ENCODE results near the gene DENND1A. TPM values are rescaled to one million over a fixed set of nuclear protein-coding genes. Genes with fewer than 3 reads are reported as not detected.

Gene DENND1A
- total RNA-seq, 1 experiment from 2014 or later: 13.0 TPM

DNA sequence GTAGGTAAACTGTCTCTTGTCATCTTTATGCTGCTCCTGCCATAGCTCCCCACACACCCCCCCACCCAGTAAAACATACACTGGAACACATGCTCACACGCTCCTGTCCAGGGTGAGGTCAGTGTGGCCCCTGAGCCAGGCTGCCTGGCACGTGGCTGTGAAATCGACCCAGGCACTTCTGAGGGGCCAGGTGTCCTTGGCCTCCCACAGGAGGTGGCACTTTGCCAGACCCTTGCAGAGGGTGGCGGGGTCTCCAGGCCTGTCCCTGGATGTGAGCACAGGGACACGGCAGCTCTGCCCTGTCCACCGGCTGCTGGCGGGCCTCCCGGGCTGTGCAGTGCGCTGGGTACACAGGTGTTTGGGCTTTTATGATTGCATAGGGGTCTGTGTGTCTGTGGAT, 583.9 kb downstream of the DENND1A start:
- BruUV-seq (replicated peaks): no TSS peak
- CTCF ChIA-PET: no interaction called here
- DNase-seq: no peak
- H3K9me3 Mint-ChIP-seq (ENCODE audit: low read depth, unreplicated experiment): no peaks in the 10 kb centered on the region
- no peaks in the 10 kb centered on the region for H3K36me3 Mint-ChIP-seq (ENCODE audit: insufficient read depth, unreplicated experiment)
- H3K4me3 Mint-ChIP-seq (ENCODE audit: low read depth, unreplicated experiment): no peak overlapping the region
- H3K4me1 Mint-ChIP-seq (ENCODE audit: low read depth, unreplicated experiment): no peaks in the 10 kb centered on the region
- H3K27me3 Mint-ChIP-seq (ENCODE audit: unreplicated experiment): peaks cover 11% of the 10 kb centered on the region
- intact Hi-C loops (cut with micrococcal nuclease; ENCODE audit: unreplicated experiment): no loop called here
- TF ChIP-seq, protein P1, sequence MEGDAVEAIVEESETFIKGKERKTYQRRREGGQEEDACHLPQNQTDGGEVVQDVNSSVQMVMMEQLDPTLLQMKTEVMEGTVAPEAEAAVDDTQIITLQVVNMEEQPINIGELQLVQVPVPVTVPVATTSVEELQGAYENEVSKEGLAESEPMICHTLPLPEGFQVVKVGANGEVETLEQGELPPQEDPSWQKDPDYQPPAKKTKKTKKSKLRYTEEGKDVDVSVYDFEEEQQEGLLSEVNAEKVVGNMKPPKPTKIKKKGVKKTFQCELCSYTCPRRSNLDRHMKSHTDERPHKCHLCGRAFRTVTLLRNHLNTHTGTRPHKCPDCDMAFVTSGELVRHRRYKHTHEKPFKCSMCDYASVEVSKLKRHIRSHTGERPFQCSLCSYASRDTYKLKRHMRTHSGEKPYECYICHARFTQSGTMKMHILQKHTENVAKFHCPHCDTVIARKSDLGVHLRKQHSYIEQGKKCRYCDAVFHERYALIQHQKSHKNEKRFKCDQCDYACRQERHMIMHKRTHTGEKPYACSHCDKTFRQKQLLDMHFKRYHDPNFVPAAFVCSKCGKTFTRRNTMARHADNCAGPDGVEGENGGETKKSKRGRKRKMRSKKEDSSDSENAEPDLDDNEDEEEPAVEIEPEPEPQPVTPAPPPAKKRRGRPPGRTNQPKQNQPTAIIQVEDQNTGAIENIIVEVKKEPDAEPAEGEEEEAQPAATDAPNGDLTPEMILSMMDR (IDR thresholded peaks at IDR 0.05; ENCODE audit: unreplicated experiment): no peak
- H3K27ac Mint-ChIP-seq (ENCODE audit: unreplicated experiment): no peak overlapping the region

DNA sequence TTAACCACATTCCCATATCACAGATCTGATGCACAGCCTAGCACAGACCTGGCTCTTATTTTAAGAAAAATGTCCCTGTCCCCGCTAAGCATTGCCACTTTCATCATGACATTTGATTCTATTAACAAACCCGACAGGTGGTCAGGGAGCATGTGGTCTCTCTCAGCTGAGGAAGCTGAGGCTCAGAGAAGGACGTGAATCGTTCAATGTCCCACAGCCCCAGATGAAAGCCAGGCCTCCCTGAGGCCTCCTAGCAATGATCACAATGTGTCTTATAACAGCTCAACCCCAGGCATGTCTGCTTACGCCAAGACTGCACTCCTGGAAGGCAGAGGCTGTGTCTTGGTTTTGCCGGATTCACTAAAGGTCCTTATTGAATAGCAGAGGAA, 584.4 kb downstream of the DENND1A start:
- CTCF ChIA-PET: no interaction called here
- no peak for DNase-seq
- Mint-ChIP-seq H3K27ac (ENCODE audit: unreplicated experiment) (no peak overlapping the region), H3K27me3 (ENCODE audit: unreplicated experiment) (peaks cover 6% of the 10 kb centered on the region), H3K9me3 (ENCODE audit: low read depth, unreplicated experiment) (no peaks in the 10 kb centered on the region), H3K4me1 (ENCODE audit: low read depth, unreplicated experiment) (peaks cover 1% of the 10 kb centered on the region), H3K36me3 (ENCODE audit: insufficient read depth, unreplicated experiment) (no peaks in the 10 kb centered on the region), H3K4me3 (ENCODE audit: low read depth, unreplicated experiment) (no peak overlapping the region)
- BruUV-seq (replicated peaks): no TSS peak
- intact Hi-C loops (cut with micrococcal nuclease; ENCODE audit: unreplicated experiment): no loop called here
- TF ChIP-seq, protein P1 (IDR thresholded peaks at IDR 0.05; ENCODE audit: unreplicated experiment): no peak

DNA sequence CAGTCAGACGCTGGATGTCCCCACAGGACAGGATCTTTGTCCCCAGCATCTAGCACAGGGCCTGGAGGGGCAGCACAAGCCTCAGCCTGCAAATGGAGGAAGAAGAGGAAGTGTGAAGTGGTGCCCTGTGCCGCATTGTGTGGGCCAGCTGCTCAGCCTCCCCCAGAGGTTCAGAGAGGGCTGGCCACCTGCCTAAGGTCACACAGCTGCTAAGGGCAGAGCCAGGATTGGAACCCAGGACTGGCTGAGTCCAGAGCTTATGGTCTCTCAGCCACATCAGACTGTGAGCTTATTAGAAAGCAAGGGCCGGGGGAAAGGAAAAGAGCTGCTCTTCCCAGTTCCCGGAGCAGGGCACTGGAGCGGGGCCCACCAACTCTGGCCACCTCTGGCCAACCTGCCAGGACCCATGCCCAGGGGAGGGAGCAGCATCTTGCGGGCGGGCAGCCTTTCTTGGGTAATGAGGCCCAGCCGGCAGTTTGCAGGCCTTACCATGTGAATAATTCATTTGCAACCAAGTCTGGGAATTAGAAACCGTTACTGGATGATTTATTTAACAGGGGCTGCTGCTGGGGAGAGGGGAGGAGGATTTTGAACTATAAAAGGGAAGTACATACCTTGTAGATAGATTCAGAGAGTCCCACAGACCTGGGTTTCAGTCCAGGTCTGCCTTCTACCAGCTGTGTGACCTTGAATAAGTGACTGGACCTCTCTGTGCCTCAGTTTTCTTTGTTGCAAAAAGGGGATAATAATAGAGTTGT, 585.6 kb downstream of the DENND1A start:
- Mint-ChIP-seq H3K27ac (ENCODE audit: unreplicated experiment) (no peak overlapping the region), H3K27me3 (ENCODE audit: unreplicated experiment) (no peaks in the 10 kb centered on the region), H3K4me3 (ENCODE audit: low read depth, unreplicated experiment) (no peak overlapping the region), H3K36me3 (ENCODE audit: insufficient read depth, unreplicated experiment) (no peaks in the 10 kb centered on the region), H3K4me1 (ENCODE audit: low read depth, unreplicated experiment) (peaks cover 12% of the 10 kb centered on the region), H3K9me3 (ENCODE audit: low read depth, unreplicated experiment) (no peaks in the 10 kb centered on the region)
- no TSS peak for BruUV-seq (replicated peaks)
- CTCF ChIA-PET: interaction anchor here (0.6 to 1.6 kb wide), 3 partner anchors 17 to 180 kb away, joined by 3 read pairs; no protein-coding TSS in a partner anchor
- DNase-seq: no peak
- intact Hi-C loops (cut with micrococcal nuclease; ENCODE audit: unreplicated experiment): no loop called here
- TF ChIP-seq, protein P1 (IDR thresholded peaks at IDR 0.05; ENCODE audit: unreplicated experiment): no peak

DNA sequence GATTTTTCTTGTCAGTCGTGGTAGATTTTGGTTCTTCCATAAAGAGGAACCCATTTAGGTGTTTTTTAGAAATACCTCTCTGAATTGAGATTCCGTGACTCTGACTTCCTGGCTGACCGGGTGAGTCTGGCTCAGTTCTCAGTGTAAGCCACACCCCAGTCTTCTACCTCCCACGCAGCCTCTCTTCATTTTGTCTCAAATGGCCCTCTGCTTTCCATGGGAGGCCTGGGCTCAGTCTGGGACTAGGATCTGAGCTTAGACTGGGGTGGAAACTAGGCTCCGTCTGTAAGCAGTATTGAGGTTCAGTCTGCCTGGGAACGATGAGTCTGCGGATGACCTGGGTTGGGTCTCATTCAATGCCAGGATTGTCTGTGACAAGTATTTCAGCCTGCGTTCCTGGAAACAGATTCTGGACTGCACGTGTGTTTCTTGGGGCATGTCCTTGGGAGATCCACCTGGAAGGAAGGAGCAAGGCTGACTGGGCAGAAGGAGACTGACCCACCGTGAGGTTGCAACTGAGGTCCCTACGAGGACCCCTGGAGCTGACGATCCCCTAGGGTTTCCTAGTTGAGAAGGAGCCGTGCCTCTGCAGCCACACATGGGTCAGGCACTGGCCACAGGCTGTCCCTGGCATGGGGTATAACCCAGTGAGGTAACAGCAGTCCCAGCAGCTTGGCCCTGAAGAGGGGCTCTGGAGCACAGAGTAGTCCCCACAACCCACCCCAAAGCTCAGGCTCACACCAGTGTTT, 586.3 kb downstream of the DENND1A start:
- peaks cover 12% of the 10 kb centered on the region for H3K4me1 Mint-ChIP-seq (ENCODE audit: low read depth, unreplicated experiment)
- H3K27me3 Mint-ChIP-seq (ENCODE audit: unreplicated experiment): no peaks in the 10 kb centered on the region
- no peaks in the 10 kb centered on the region for H3K36me3 Mint-ChIP-seq (ENCODE audit: insufficient read depth, unreplicated experiment)
- H3K4me3 Mint-ChIP-seq (ENCODE audit: low read depth, unreplicated experiment): no peak overlapping the region
- CTCF ChIA-PET: interaction anchor here (0.6 to 1.6 kb wide), 3 partner anchors 16 to 179 kb away, joined by 3 read pairs; no protein-coding TSS in a partner anchor
- no peak overlapping the region for H3K27ac Mint-ChIP-seq (ENCODE audit: unreplicated experiment)
- DNase-seq: no peak
- TF ChIP-seq, protein P1 (IDR thresholded peaks at IDR 0.05; ENCODE audit: unreplicated experiment): no peak
- no TSS peak for BruUV-seq (replicated peaks)
- intact Hi-C loops (cut with micrococcal nuclease; ENCODE audit: unreplicated experiment): no loop called here
- no peaks in the 10 kb centered on the region for H3K9me3 Mint-ChIP-seq (ENCODE audit: low read depth, unreplicated experiment)

All from Calu3 (cell line).